HG02759 (cell line): ENCODE results near the gene BABAM1.
A peak's percentile ranks its signal among the peaks of the same experiment; 100 is the strongest.

Source experiments
- ATAC-seq: cut with Tn5 transposase; IDR thresholded peaks from one replicate; pipeline ENCODE4 v1.9.1; 2021; ENCODE audit warnings: mild to moderate bottlenecking, moderate library complexity; ENCODE audit not compliant: unreplicated experiment

Gene BABAM1

GRCh38 chr19:17243211-17243829 lies 23.9 kb upstream of the BABAM1 start:
- no peak for ATAC-seq

GRCh38 chr19:17243830-17244617 lies 23.2 kb upstream of the BABAM1 start:
- no peak for ATAC-seq

GRCh38 chr19:17244618-17245534 lies 22.4 kb upstream of the BABAM1 start:
- ATAC-seq: peak; percentile 12

GRCh38 chr19:17245535-17245984 lies 21.7 kb upstream of the BABAM1 start, which contains the start of gene NR2F6:
NR2F6 (minus strand) TSS chr19:17245919; CDS start chr19:17245220, 699 bp downstream.
- ATAC-seq: no peak

GRCh38 chr19:17246681-17247425 lies 20.4 kb upstream of the BABAM1 start:
- ATAC-seq: peak; percentile 17

GRCh38 chr19:17248011-17248776 lies 19.0 kb upstream of the BABAM1 start:
- ATAC-seq: no peak

GRCh38 chr19:17249887-17250548 lies 17.2 kb upstream of the BABAM1 start:
- no peak for ATAC-seq

GRCh38 chr19:17254636-17255035 lies 12.6 kb upstream of the BABAM1 start:
- ATAC-seq: no peak

GRCh38 chr19:17255150-17255621 lies 12.1 kb upstream of the BABAM1 start:
- no peak for ATAC-seq

GRCh38 chr19:17256130-17256529 lies 11.1 kb upstream of the BABAM1 start:
- ATAC-seq: no peak

GRCh38 chr19:17259118-17259780 lies 8.0 kb upstream of the BABAM1 start:
- no peak for ATAC-seq

- ATAC-seq: no peak
Observed at GRCh38 chr19:17259934-17260333, 7.3 kb upstream of the BABAM1 start.

- ATAC-seq: peak; percentile 78
Observed at GRCh38 chr19:17260842-17261325, 6.4 kb upstream of the BABAM1 start.

- no peak for ATAC-seq
Observed at GRCh38 chr19:17262557-17262956, 4.7 kb upstream of the BABAM1 start.

- no peak for ATAC-seq
Observed at GRCh38 chr19:17263712-17264640, 3.3 kb upstream of the BABAM1 start.

- no peak for ATAC-seq
Observed at GRCh38 chr19:17264641-17264979, 2.6 kb upstream of the BABAM1 start, which contains the start of gene USHBP1. USHBP1 (minus strand) TSS chr19:17264745; CDS start chr19:17264299, 446 bp downstream.

- ATAC-seq: no peak
Observed at GRCh38 chr19:17266026-17266425, 1.2 kb upstream of the BABAM1 start.
